T-helper 17 cell (primary cell): ENCODE measurements around the gene FOXL2. TPM values are rescaled to one million over a fixed set of nuclear protein-coding genes. Genes with fewer than 3 reads are reported as not detected.

Source experiments
- ATAC-seq: fragments of 150-1000 bp; cut with Tn5 transposase; 2 replicates; pipeline ENCODE4 v1.10.0; 2021; ENCODE audit warnings: mild to moderate bottlenecking, moderate library complexity
- DNase-seq, 3 donors: peaks; one replicate each; pipeline versions ENCODE4 v3.0.0 to v3.0.0-alpha.2; 2020 to 2021
- H3K9me3 ChIP-seq: one replicate; pipeline ENCODE4 v1.7.0; 2013; ENCODE audit warnings: low read length, mild to moderate bottlenecking; ENCODE audit not compliant: control insufficient read depth, poor library complexity, severe bottlenecking
- H3K27ac Mint-ChIP-seq: one replicate; pipeline ENCODE4 v1.8.0; 2022; ENCODE audit warnings: mild to moderate bottlenecking, moderate library complexity, mixed read lengths
- H3K27me3 Mint-ChIP-seq: one replicate; pipeline ENCODE4 v1.8.0; 2022; ENCODE audit warnings: mixed read lengths
- H3K36me3 Mint-ChIP-seq: one replicate; pipeline ENCODE4 v1.8.0; 2022; ENCODE audit warnings: low read depth, mixed read lengths
- H3K4me1 Mint-ChIP-seq: one replicate; pipeline ENCODE4 v1.8.0; 2022; ENCODE audit warnings: mild to moderate bottlenecking, mixed read lengths
- H3K4me3 Mint-ChIP-seq: one replicate; pipeline ENCODE4 v1.8.0; 2022; ENCODE audit warnings: mild to moderate bottlenecking, moderate library complexity, mixed read lengths
- total RNA-seq, 4 donors: library from RNA in 2 of 4; stranded (reverse) in 2 of 4; gene quantifications; one replicate each; pipeline ENCODE4 v1.2.3 and lab custom pipeline; 2022 to 2026

Gene FOXL2
- total RNA-seq, 2 donors from 2014 or later: not detected

DNA sequence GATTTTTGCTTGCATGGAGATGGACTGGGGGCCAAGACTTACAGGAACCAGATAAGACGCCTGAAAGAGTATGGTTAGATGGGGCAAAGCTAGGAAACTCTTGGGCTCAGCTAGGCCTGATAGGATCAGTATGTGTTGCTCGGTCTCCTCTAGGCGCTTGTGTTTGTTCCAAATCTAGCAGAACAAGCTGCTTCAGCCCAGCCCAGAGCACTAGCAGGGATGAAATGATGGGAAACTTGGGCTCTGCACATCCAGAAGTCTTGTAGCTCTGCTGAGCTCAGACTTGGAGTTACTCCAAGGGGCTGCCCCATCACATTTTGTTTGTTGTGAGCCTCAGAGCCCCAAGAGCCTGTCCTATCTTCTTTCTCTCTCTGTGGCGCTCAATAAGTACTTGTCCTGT lies 34.7 kb downstream of the FOXL2 start:
- H3K36me3 Mint-ChIP-seq: no peaks in the 10 kb centered on the region
- DNase-seq (no peak), ATAC-seq (no peak)

GRCh38 chr3:138911621-138912020 lies 35.3 kb downstream of the FOXL2 start:
- no peak overlapping the region for H3K27ac Mint-ChIP-seq
- peaks cover 4% of the 10 kb centered on the region for H3K27me3 Mint-ChIP-seq
- H3K36me3 Mint-ChIP-seq: peaks cover under 1% of the 10 kb centered on the region
- no peak overlapping the region for H3K4me3 Mint-ChIP-seq
- DNase-seq (no peak), ATAC-seq (no peak)
- H3K9me3 ChIP-seq: no peaks in the 10 kb centered on the region
- H3K4me1 Mint-ChIP-seq: peaks cover 7% of the 10 kb centered on the region

More for the DNA sequence above, 34.7 kb downstream of the FOXL2 start:
- H3K4me1 Mint-ChIP-seq: peaks cover 7% of the 10 kb centered on the region
- H3K27ac Mint-ChIP-seq: no peak overlapping the region
- no peaks in the 10 kb centered on the region for H3K9me3 ChIP-seq
- H3K4me3 Mint-ChIP-seq: no peak overlapping the region
- peaks cover 4% of the 10 kb centered on the region for H3K27me3 Mint-ChIP-seq

- Mint-ChIP-seq H3K4me3 (no peak overlapping the region), H3K27me3 (peaks cover 4% of the 10 kb centered on the region), H3K36me3 (peaks cover 3% of the 10 kb centered on the region), H3K4me1 (peaks cover 1% of the 10 kb centered on the region), H3K27ac (no peak overlapping the region)
- no peaks in the 10 kb centered on the region for H3K9me3 ChIP-seq
- DNase-seq: no peak
- no peak for ATAC-seq
Measured at GRCh38 chr3:138909904-138910303, 37.0 kb downstream of the FOXL2 start.

DNA sequence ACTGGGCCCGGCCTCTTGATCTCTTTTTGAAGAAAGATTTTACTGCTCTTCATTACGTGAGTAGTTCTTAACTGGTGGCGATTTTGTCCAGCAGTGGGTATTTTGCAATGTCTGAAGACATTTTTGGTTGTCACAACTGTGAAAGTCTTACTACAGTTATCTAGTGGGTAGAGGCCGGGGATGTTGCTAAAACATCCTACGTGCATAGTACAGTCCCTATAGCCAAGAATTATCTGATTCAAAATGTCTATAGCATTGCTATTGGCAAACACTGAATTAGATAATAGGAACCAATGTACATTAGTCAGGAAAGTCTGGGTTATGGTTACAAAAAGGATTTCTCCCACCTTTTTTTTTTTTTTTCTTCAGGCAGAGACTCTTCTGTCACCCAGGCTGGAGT lies 38.1 kb downstream of the FOXL2 start:
- DNase-seq (no peak), ATAC-seq (no peak)
- H3K9me3 ChIP-seq: no peaks in the 10 kb centered on the region
- Mint-ChIP-seq H3K27me3 (no peaks in the 10 kb centered on the region), H3K4me3 (no peak overlapping the region), H3K36me3 (peaks cover 3% of the 10 kb centered on the region), H3K27ac (no peak overlapping the region), H3K4me1 (no peaks in the 10 kb centered on the region)

- DNase-seq (no peak), ATAC-seq (no peak)
- H3K27ac Mint-ChIP-seq: no peak overlapping the region
- H3K4me1 Mint-ChIP-seq: no peaks in the 10 kb centered on the region
- H3K9me3 ChIP-seq: no peaks in the 10 kb centered on the region
- peaks cover 3% of the 10 kb centered on the region for H3K36me3 Mint-ChIP-seq
- no peak overlapping the region for H3K4me3 Mint-ChIP-seq
- H3K27me3 Mint-ChIP-seq: no peaks in the 10 kb centered on the region
Measured at GRCh38 chr3:138907539-138907938, 39.4 kb downstream of the FOXL2 start.

DNA sequence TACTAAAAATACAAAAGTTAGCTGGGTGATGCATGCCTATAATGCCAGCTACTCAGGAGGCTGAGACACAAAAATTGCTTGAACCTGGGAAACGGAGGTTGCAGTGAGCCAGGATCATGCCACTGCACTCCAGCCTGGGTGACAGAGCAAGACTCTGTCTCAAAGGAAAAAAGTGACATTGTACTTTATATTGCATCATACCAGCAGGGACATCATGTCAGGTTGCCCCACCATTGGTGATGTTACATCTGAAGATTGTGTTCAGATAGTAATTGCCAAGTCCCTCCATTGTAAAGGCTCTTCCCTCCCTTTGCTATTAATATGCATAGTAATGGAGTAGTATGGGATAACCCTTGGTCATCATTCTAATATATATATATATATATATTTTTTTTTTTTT lies 44.8 kb downstream of the FOXL2 start:
- no peaks in the 10 kb centered on the region for H3K9me3 ChIP-seq
- Mint-ChIP-seq H3K27me3 (no peaks in the 10 kb centered on the region), H3K36me3 (peaks cover 6% of the 10 kb centered on the region), H3K27ac (no peak overlapping the region), H3K4me3 (no peak overlapping the region), H3K4me1 (peaks cover 2% of the 10 kb centered on the region)
- DNase-seq: no peak
- no peak for ATAC-seq

- Mint-ChIP-seq H3K4me3 (no peak overlapping the region), H3K27me3 (no peaks in the 10 kb centered on the region), H3K4me1 (peaks cover 5% of the 10 kb centered on the region), H3K27ac (no peak overlapping the region), H3K36me3 (peaks cover 4% of the 10 kb centered on the region)
- no peaks in the 10 kb centered on the region for H3K9me3 ChIP-seq
- DNase-seq: no peak
- ATAC-seq: no peak
Measured at GRCh38 chr3:138901567-138901966, 45.4 kb downstream of the FOXL2 start.

- no peak overlapping the region for H3K4me3 Mint-ChIP-seq
- ATAC-seq (no peak), DNase-seq (no peak)
- H3K36me3 Mint-ChIP-seq: peaks cover 3% of the 10 kb centered on the region
- H3K27me3 Mint-ChIP-seq: no peaks in the 10 kb centered on the region
- H3K4me1 Mint-ChIP-seq: peaks cover 5% of the 10 kb centered on the region
- H3K27ac Mint-ChIP-seq: no peak overlapping the region
- H3K9me3 ChIP-seq: no peaks in the 10 kb centered on the region
Measured at GRCh38 chr3:138899351-138899991, 47.5 kb downstream of the FOXL2 start.

- H3K27ac Mint-ChIP-seq: no peak overlapping the region
- DNase-seq (no peak), ATAC-seq (no peak)
- H3K9me3 ChIP-seq: no peaks in the 10 kb centered on the region
- H3K4me1 Mint-ChIP-seq: peaks cover 5% of the 10 kb centered on the region
- H3K36me3 Mint-ChIP-seq: peaks cover 3% of the 10 kb centered on the region
- no peak overlapping the region for H3K4me3 Mint-ChIP-seq
- no peaks in the 10 kb centered on the region for H3K27me3 Mint-ChIP-seq
Measured at GRCh38 chr3:138898708-138899107, 48.2 kb downstream of the FOXL2 start.

DNA sequence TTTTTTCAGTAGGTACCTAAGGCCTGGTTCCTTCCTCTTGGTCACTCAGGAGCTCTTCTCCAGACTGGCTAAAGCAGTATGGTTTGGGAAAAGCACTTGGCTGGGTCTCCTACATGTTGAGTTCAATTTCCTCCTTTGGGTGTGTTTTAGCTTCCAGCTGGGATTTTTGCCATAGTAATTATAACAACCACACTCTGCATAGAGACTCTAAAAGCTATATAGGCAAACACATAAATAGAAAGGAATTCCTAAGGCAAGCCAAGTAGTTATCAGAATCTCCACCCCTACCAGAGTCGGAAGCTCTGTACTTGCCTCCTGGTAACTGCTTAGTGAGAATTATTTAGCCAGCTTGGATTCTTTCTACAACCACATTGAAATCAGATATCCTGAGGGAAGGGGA lies 48.6 kb downstream of the FOXL2 start:
- no peak for ATAC-seq
- H3K9me3 ChIP-seq: no peaks in the 10 kb centered on the region
- Mint-ChIP-seq H3K27me3 (no peaks in the 10 kb centered on the region), H3K27ac (no peak overlapping the region), H3K36me3 (peaks cover 3% of the 10 kb centered on the region), H3K4me1 (peaks cover 5% of the 10 kb centered on the region), H3K4me3 (no peak overlapping the region)
- no peak for DNase-seq

Other genes starting within 250 kb of the FOXL2 start
- gene PIK3CB, start 112.2 kb downstream of the FOXL2 start, total RNA-seq: 10 to 100 TPM; 26.5 to 36.2 TPM
- not detected for gene FOXL2NB, start 80 bp upstream of the FOXL2 start, total RNA-seq
- not detected for gene PRR23A, start 59.1 kb upstream of the FOXL2 start, total RNA-seq
- not detected for gene PRR23B, start 73.8 kb upstream of the FOXL2 start, total RNA-seq
- gene PRR23C, start 97.8 kb upstream of the FOXL2 start, total RNA-seq: not detected